DMS153 treated with DMSO at 0.1 percent for 48 hours (cell line): ENCODE data around the gene CAPN1.
A peak's percentile ranks its signal among the peaks of the same experiment; 100 is the strongest.
"Not testable (repeated sequence)": the region's sequence is repeated elsewhere in the genome, so short reads cannot be mapped to it uniquely, and the experiment has no call there.

Experiments
- DNase-seq: peaks from one replicate; lab custom pipeline; 2025; ENCODE audit not compliant: unreplicated experiment; lab: John Stamatoyannopoulos, UW

Gene CAPN1

DNA sequence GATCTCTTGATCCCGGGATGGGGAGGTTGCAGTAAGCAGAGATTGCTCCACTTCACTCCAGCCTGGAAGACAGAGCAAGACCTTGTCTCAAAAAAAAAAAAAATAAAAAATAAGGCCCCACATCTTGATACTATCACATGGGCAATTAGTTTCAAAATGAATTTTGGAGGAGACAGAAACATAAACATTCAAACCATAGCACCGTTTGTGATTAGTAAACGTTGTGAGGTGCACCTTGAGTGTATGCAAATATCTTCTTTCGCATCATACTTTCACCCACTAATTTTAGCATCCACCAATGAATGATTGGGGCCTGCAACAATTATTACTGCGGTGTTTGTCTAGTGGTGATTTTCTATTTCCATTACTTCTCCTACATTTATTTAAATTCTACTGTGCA is 22.7 kb upstream of the CAPN1 start:
- no peak for DNase-seq

DNA sequence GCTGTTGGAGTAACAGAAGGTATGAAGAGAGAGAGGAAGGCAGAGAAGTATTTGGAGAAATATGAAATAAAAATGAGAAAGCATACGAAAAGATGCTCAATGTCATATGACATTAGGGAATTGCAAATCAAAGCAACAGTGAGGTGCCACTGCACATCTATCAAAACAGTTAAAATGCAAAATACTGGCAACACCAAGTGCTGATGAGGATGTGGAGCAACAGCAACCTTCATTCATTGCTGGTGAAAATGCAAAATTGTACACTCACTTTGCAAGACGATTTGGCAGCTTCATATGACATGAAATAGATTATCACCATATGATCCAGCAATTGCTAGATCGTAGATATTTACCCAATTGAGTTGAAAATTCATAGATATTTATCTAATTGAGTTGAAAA is 21.1 kb upstream of the CAPN1 start:
- no peak for DNase-seq

DNA sequence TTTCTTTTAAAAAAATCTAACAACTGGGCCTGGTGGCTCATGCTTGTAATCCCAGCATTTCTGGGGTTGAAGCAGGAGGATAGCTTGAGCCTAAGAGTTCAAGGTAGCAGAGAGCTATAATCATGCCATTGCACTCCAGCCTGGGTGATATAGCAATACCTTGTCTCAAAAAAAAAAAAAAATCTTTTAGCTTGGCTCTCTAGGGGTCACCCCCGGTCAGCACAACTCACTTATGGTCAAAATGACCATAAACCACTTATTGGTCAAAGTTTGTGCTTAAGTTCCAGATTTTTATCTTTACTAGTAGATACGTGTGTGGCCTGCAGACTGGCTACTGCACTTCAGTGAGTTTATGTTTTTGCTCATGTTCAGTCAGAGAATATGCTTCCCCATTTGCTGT is 18.0 kb upstream of the CAPN1 start:
- no peak for DNase-seq

DNA sequence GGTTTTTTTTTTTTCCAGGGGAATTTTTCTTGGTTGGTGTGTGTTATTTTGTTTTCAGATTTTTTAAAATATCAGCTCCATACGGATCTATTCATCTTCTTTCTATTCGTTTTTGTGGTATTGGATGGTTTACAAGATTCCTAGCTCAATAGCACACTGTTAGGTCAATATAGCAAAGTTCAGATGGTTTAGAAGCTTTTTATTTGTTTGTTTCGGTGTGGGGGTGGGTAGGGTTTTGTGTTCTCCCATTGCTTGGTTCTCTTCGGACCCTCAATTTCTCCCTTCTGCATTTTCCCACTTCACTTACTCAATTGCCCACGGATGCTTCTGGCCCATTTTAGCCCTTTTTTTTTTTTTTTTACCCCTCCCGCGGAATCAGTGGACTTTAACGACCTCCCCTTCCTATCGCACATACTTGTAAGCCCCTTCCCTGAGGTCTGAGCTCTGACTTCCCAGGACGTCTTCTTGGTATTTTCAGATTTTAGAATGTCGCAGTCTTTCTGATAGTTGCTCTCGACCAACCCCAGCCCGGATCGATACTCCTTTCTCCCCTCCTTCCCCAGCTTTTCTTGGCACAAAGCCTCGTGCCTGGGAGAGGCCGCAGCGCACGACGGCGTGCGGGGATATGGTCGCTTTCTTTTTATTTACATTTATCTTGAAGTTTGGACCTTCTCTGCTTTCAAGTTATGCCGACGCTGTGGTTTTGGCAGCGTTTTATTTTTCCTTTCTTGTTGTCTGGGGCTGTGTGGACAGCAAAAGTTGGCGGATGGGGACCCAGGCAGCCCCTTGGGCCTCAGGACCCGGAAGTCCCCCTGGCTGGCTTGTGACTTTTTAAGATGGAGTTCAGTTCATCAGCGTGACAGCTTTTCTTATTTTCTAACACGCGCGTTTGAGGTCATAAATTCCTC is 16.1 kb upstream of the CAPN1 start:
- DNase-seq, result peak; percentile 10

DNA sequence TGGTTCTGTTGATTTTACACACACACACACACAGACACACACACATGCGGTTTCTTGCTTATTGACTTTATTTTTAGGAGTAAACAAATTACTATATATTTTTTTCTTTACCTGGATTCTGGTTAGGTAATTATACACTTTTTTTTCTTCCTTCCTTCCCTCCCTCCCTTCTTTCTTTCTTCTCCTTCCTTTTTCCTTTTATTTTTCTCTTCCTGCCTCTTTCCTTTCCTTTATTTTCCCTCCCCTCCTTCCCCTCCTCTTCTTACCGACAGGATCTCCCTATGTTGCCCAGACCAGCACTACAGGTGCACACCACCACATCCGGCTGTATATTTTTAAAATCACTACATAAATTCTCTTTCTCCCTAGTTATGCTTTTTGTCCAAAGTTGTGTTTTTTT is 14.8 kb upstream of the CAPN1 start:
- no peak for DNase-seq

DNA sequence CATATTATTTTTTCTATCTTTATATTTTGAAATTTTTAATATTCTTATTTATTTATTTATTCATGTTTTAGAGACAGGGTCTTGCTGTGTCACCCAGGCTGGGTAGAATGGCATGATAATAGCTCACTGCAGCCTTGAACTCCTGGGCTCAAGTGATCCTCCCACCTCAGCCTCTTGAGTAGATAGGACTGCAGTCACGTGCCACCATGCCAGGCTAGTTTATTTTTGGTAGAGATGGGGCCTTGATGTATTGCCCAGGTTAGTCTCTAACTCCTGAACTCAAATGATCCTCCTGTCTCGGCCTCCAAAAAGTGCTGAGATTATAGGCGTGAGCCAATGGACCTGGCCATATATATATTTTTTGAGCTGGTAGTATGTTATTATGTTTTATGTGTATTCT is 14.1 kb upstream of the CAPN1 start:
- DNase-seq, result no peak

DNA sequence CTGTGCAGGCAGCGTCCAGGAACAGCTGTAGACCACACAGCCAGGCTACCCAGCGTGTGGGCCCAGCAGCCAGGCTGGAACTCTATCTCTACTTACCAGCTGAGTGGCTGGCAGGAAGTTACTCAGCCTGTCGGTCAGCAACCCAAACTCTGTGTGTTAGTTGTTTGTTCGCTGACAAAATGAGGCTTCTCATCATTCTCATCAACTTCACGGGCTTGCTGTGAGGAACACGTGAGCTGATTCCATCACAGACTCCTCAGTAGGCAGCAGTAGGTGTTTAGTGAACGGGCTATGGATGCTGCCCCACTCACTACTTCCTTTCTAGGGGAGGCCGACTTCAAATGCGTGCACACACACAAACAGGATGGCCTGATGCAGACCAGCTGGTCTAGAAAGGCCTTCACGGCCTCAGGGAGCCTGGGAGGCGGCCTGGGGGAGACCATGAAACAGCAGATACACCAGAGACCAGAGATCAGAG is 12.5 kb upstream of the CAPN1 start:
- no peak for DNase-seq

DNA sequence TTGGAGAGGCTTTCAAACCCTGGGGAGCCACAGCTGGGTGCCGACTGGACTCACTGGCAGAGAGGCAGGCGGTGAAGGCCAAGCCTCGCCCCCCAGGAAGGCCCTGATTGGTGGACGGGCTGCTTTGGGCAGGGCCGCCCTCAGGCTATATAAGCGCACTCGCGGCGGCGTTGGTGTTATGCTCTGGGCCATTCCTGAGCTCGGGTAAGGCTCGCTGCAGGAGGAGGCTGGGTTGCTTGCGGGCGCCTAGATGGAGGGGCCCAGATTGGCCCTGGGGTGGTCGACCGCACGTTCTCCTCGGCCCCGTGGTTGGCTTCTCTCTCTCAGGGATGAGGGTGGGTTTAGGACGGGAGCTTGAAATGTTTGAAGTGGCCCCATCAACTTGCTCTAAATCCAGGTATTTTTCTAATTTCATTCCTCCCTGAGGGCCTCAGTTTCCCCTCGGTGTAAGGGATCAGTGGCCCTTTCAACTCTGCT is 11.6 kb upstream of the CAPN1 start, which contains the start of gene SPDYC:
Gene SPDYC (plus strand): TSS at position 176 of the 477 bp plus-strand sequence. CDS start 1,125 bp downstream, outside the sequence.
- no peak for DNase-seq

DNA sequence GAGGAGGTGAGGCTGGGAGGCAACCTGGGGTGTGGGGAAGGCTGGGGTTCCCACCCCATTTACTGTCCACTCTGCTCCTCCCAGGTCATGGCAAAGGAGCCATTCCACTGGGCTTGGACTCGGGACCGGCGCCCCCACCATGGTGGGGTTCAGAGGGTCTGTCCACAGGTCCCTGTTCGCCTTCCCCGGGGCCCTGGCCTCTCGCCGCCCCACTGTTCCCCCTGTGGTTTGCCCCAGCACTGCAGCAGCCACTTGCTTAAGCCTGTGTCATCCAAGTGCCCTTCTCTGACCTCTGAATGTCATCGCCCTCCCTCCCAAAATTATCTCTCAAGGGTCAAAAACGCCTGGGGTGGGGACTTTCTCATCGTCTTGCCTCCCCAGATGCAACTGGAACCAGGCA is 9.1 kb upstream of the CAPN1 start:
- no peak for DNase-seq

DNA sequence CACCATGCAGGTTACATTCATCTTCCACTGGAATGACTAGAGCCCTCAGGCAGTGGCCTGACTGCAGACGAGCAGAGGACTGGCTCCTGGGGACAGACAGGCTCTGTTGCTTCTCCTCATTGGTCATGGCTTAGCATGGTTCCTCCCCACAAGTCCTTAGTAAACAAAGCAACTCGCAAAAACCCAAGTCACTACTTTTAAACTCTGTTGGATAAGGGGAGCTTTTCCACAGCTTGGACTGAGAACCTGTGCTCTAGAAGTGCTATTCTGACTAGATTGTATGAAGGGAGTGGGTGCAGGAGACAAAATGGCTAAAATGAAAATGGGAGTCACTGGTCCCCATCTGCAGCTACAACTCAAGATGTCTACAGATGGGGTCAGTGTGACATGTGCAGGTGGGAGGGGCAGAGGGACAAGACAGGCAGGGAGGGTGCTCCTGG is 7.1 kb upstream of the CAPN1 start:
- not testable (repeated sequence) for DNase-seq

DNA sequence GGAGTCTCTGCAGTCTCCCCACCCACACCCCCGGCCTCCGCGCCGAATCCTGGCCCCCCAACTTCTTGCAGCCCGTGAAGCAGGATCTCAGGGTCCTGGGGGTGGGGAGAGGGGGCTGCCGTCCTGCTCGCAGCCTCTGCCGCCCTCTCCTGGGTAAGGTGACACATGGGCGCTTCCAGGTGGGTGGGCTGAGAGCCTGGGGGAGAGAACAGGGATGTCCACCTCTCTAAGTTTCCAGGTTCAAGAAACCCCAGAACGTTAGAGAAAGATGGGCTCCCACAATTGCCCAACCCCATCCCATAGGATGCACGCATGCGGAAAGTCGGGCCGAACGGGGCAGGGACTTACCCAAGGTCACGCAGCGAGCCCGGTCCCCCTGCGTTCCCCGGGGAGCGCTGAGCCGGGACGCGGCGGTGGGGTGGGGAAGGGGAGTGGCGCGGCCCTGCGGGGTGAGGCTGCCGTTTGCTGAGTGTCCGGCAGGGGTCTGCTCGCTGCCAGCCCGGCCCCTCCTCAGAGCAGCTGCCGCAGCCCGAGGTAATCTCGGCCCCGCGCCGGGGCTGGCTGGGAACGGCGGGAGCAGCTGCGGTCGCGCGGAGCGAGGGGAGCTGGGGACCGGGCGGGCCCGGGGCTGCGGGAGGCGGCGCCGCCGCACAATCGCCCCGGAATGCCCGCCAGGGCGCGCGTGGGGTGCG is 705 bp upstream of the CAPN1 start:
- peak; percentile 6 for DNase-seq

DNA sequence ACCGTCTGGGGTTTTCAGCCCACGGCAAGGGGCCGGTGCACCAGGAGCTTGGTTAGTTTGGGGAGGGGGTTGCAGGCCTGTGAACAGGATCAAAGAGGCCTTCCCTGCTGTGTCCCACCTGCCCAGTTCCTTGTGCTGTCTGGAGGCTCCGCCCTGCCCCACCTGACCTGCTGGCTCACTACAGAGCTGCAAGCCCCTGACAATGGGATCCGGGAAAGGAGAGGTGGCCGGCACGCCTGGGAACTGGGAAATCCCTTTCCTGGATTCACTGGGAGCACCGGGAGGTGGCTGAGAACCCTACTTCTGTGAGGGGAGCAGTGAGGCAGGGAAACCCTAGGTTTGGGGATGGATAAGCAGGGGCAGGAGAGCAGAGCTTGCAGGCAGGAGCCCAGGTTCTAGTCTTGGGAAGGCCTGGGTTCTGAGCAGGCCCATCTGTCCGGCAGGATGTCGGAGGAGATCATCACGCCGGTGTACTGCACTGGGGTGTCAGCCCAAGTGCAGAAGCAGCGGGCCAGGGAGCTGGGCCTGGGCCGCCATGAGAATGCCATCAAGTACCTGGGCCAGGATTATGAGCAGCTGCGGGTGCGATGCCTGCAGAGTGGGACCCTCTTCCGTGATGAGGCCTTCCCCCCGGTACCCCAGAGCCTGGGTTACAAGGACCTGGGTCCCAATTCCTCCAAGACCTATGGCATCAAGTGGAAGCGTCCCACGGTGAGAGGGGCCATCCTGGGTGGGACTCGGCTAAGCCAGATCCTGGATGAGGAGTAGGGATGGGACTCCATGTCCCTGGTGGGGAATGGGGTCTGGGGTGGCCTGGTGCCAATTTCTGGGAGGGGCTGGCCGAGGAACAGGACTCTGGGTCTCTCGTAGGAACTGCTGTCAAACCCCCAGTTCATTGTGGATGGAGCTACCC is 786 bp downstream of the CAPN1 start:
- peak; percentile 6 for DNase-seq

DNA sequence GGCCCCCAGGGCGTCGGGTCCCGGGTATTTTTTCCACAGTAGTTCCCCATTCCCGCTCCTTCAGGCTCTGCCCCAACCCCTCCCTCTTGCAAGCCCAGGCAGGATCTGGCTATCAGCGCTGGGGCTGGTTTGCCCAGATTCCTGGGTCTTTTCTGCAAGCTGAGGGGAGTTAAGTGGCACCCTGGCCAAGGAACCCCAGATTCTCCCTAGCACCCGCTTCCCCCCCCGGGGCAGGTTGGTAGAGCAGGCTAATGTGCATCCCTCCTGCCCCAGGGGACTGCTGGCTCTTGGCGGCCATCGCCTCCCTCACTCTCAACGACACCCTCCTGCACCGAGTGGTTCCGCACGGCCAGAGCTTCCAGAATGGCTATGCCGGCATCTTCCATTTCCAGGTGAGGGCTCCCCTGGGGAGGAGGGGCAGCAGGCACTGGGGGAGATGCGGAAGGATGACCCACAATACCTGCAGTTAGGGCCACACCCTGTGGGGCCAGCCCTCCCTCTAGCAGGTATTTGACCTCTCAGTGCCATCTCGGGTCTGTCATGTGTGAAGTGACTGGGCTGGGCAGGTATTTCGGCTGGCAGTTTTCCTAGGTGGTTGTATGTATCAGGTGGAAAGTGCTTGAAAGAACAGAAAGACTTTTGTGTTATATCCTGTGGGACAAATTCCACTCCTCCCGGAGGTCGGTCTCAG is 1.6 kb downstream of the CAPN1 start:
- DNase-seq, result no peak

DNA sequence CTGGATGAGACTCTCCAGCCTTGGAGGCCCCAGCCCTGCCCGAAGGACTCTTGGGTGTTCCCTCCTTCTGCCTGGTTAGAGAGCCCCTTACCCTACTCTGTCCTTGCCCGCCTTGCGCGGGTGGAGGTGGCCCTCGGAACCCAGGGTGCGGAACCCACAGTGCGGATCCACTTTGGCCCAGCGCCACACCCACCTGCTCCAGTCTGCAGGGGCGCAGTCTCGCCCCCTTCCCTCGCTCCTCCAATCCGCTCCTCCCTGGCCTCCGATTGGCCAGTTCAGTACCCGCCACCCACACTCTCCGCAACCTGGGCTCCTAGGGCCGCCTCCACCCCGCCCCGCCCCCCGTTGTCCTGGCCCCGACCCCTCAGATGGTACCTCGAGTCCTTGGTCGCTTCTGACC is 2.4 kb downstream of the CAPN1 start:
- DNase-seq, result no peak

DNA sequence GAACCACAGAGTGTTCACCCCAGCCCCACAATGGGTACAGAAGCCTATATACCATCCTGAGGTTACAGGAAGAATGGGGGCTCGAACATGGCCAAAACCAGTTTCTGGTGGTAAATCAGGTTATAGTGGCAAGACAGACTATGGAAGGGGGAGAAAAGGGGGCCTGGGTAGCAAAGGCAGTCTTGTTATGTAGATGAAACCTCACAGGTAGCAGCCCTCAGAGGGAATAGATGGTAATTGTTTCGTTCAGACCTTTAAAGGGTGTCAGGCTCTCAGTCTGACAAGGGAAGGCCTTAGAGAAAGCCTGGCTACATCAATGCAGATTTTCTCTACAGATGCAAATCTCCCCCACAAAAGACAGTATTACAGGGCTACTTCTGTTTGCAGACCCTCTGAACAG is 3.4 kb downstream of the CAPN1 start:
- DNase-seq, result no peak

DNA sequence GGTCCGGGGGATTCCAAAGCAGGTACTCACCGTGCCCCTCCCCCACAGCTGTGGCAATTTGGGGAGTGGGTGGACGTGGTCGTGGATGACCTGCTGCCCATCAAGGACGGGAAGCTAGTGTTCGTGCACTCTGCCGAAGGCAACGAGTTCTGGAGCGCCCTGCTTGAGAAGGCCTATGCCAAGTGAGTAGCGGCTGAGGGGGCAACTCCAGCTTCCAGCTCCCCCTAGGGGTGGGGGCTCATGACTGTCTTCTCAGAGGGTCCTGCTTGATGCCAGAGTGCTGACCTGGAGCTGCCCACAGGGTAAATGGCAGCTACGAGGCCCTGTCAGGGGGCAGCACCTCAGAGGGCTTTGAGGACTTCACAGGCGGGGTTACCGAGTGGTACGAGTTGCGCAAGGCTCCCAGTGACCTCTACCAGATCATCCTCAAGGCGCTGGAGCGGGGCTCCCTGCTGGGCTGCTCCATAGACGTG is 4.2 kb downstream of the CAPN1 start:
- no peak for DNase-seq

DNA sequence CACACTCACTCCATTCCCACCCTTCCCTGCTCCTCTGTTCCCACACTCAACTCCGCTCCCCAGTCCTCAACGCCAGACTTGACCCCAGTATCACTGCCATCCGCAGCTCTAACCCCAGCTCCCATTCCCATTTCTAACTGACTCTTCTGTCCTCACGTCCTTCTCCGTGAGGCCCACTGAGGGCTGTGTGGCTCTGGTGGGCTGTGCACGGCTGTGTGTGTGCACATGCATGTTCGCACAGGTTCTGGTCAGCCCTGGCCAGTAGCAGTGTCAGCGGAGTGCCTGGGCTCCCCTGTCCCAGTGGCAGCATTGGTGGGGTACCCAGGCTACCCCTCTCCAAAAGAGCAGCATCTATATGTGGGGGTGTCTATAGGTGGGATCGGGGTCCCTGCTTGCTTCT is 5.0 kb downstream of the CAPN1 start:
- no peak for DNase-seq

DNA sequence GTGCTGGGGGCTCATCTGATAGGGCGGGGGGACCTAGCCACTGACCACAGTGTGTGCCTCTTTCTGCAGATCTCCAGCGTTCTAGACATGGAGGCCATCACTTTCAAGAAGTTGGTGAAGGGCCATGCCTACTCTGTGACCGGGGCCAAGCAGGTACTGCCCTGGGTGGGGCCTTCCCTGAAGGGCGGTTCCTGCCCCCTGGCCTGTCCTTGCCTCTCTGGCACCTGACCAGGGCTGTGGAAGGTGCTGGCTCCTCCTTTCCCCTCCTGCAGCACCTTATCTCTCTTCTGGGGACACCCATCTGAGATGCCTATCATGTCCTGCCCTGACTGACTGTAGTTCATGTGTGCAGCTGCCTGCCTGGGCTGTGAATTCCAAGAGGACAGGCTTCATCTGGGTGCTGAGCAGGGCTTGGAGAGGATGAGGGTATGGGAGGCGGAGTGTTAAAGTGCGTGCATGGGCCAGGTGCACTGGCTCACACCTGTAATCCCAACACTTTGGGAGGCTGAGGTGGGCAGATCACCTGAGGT is 5.5 kb downstream of the CAPN1 start:
- DNase-seq, result no peak

DNA sequence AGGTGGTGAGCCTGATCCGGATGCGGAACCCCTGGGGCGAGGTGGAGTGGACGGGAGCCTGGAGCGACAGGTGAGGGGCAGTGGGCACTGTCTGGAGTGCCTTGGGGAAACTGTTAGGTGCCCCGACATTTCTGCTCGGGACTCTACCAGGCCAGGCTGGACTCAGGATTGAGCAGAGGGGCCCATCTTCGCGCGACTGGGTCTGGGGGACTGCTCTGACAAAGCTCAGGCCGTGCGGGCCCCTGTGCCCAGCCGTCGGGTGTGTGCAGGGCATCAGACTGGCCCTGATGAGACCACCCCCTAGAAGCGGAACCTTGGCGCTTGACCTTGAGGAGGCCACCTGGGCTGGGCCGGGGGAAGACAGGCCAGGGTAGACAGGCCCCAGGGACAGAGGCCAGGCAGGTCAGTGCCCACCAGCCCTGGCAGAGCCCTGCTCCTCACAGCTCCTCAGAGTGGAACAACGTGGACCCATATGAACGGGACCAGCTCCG is 6.3 kb downstream of the CAPN1 start:
- no peak for DNase-seq

DNA sequence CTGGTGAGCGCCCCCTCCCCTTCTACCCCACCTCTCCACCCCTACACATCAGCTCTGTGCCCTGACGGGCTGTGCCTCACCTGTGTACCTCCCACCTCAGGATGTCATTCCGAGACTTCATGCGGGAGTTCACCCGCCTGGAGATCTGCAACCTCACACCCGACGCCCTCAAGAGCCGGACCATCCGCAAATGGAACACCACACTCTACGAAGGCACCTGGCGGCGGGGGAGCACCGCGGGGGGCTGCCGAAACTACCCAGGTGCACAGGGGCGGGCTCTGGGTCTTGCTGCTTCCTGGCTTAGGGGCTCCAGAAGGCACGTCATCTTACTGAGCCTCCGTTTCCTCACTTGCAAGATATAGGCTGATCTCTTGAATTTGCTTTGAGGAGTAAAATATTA is 6.8 kb downstream of the CAPN1 start:
- DNase-seq, result no peak
